GM20000 (cell line): ENCODE results near the gene PML.
"Not testable (repeated sequence)": the region's sequence is repeated elsewhere in the genome, so short reads cannot be mapped to it uniquely, and the experiment has no call there.

Experiments used
- DNase-seq: peaks from one replicate; pipeline ENCODE4 v3.0.0; 2012; ENCODE audit warnings: low spot score
- CTCF ChIP-seq: IDR thresholded peaks from 2 replicates; pipeline ENCODE4 v1.5.1; 2012; ENCODE audit warnings: mild to moderate bottlenecking, control low read depth; ENCODE audit errors: extremely low read depth, missing control alignments

Gene PML

DNA sequence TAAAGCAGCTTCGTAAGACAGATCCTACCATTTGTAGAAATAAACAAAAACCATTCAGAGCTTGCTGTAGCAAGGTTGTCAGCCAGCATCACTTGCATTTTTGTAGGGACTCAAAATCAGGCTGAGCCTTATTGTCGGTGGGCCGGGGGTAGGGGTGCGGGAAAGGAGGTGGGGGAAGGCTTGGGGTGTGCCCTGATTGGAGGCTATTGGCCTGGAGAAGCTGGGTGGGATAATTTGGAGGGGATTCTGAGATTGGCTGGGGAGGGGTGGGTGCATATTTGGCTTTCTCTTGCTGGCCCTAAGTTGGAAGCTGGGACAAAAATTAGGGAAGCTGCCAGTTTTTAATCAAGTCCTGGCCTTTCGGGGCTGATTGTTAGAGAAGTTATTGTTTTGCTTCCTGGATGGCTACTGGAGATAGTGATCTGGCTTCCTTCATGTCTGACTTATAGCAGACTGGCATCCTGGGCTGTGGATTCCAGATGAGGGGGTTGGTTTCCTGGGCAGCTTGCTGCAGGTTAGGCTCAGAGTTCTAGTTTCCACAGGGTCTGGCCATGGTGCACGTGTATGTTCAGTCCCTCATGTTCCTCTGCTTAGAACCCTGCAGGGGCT is 25.3 kb upstream of the PML start:
- no peak for TF ChIP-seq CTCF
- DNase-seq, result no peak

- peak; percentile 83 for TF ChIP-seq CTCF
Observed at GRCh38 chr15:73972984-73973682, 21.4 kb upstream of the PML start.

GRCh38 chr15:73973683-73974200 is 20.8 kb upstream of the PML start:
- DNase-seq, result not testable (repeated sequence)

More at GRCh38 chr15:73972984-73973682, 21.4 kb upstream of the PML start:
- DNase-seq, result peak; percentile 89

GRCh38 chr15:73975440-73976125 is 18.9 kb upstream of the PML start:
- not testable (repeated sequence) for DNase-seq

- no peak for TF ChIP-seq CTCF
- DNase-seq, result no peak
Observed at GRCh38 chr15:73978896-73979295, 15.6 kb upstream of the PML start.

DNA sequence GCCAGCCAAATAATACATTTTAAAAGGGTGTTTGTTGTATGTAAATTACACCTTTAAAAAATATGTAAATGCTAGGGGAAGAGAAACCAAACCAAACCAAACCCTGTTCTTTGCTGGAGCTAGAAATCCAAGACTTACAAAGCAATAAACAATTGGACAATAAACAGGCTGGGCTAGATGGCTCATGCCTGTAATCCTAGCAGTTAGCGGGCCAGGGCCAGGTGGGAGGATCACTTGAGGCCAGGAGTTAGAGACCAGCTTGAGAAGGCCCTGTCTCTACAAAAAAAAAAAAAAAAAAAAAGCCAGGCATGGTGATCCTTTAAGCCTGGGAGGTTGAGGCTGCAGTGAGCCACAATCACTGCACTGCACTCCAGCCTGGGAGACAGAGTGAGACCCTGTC is 14.9 kb upstream of the PML start:
- TF ChIP-seq CTCF, result no peak
- no peak for DNase-seq

DNA sequence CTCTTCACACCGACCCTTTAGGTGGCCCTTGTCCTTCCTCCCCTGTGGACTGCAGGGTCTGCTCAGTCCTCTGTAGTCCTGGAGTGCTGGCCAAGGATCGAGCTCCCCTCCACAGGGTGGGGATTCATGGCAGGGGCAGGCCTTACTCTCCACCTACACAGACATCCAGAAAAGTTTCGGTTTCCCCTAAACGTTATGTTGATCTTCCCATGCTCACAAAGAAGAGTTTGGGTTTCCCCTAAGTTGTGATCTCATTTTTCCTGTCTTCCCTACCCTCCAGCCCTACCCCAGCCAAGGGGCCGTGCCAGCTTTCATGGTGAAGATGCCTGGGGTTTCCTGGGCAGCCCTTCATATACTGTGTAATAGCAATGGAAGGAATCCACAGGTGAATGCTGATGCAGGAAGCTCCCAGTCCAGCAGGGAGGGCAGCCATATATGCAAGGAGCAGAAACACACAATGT is 12.7 kb upstream of the PML start:
- DNase-seq, result no peak
- TF ChIP-seq CTCF, result no peak

GRCh38 chr15:73982222-73982962 is 12.1 kb upstream of the PML start:
- TF ChIP-seq CTCF, result no peak
- DNase-seq, result no peak
